K562 (cell line): Measurements from ENCODE around the gene HAUS1. TPM values are rescaled to one million over a fixed set of nuclear protein-coding genes. Genes with fewer than 3 reads are reported as not detected.

Source experiments
- ATAC-seq: fragments of 200-7000 bp; cut with Tn5 transposase; 3 replicates; pipeline ENCODE4 v1.9.1; 2020; ENCODE audit warnings: moderate library complexity
- BruUV-seq: library from RNA; stranded (reverse); fragments of 400-500 nt; replicated peaks from 2 replicates; lab custom pipeline; 2021; lab: Mats Ljungman, UMichigan
- CTCF ChIA-PET: fragments of 300-600 bp; formaldehyde crosslinking; extraction: SDS; loops from one replicate; lab custom pipeline; 2021; ENCODE audit warnings: low intra/inter-chr PET ratio; lab: Yijun Ruan, JAX
- POLR2A ChIA-PET: fragments of 300-600, 350-650 bp; sonication (Branson Sonifier 250); formaldehyde crosslinking; extraction: SDS; loops from one replicate; lab custom pipeline; 2021; ENCODE audit warnings: antibody characterized with exemption, inconsistent platforms; lab: Yijun Ruan, JAX
- DNase-seq, 4 experiments: peaks; one replicate each; pipeline versions ENCODE4 v3.0.0 to v3.0.0-alpha.2; 2011 to 2018; ENCODE audit warnings: low spot score in 3 of 4, mixed read lengths in 3 of 4; ENCODE audit errors: extremely low read depth in 1 of 4
- FAIRE-seq: peaks from 2 replicates; lab custom pipeline; 2011; peaks lifted over from hg19 to GRCh38; lab: Jason Lieb, UNC
- H2AFZ ChIP-seq: 2 replicates; pipeline ENCODE4 v1.6.0; 2011; ENCODE audit warnings: low read depth, low read length, control low read depth, inconsistent platforms
- H3K27ac ChIP-seq: fragments of 200-600 bp; 3 replicates; pipeline ENCODE4 v1.8.0; 2011; ENCODE audit warnings: low read depth, mild to moderate bottlenecking, control low read depth, inconsistent platforms, low read length, moderate library complexity, mixed read lengths; ENCODE audit errors: extremely low read depth
- H3K27me3 ChIP-seq, 2 experiments: fragments of 300-600 bp in 1 of 2; 2 replicates in 1 of 2; 3 replicates in 1 of 2; pipeline versions ENCODE4 v1.6.0 to v1.8.0; 2011; ENCODE audit warnings: inconsistent platforms in 2 of 2, low read length in 2 of 2, mild to moderate bottlenecking in 1 of 2, mixed read lengths in 1 of 2, moderate library complexity in 1 of 2; ENCODE audit not compliant: control insufficient read depth in 2 of 2, insufficient read depth in 2 of 2
- H3K36me3 ChIP-seq: fragments of 300-600 bp; 3 replicates; pipeline ENCODE4 v1.8.0; 2011; ENCODE audit warnings: mild to moderate bottlenecking, low read length, inconsistent platforms; ENCODE audit not compliant: control insufficient read depth, insufficient read depth
- H3K4me1 ChIP-seq, 2 experiments: fragments of 200-600 bp in 1 of 2; replicated peaks in 1 of 2; 2 replicates in 1 of 2; 3 replicates in 1 of 2; pipeline versions ENCODE4 v1.5.1 to v1.8.0; 2011; ENCODE audit warnings: inconsistent platforms in 2 of 2, low read length in 2 of 2, mild to moderate bottlenecking in 1 of 2, mixed read lengths in 1 of 2, moderate library complexity in 1 of 2; ENCODE audit not compliant: control insufficient read depth in 2 of 2, insufficient read depth in 2 of 2
- H3K4me2 ChIP-seq: 2 replicates; pipeline ENCODE4 v1.6.1; 2011; ENCODE audit warnings: low read length, control low read depth, inconsistent platforms, mixed read lengths; ENCODE audit not compliant: insufficient read depth
- H3K4me3 ChIP-seq: fragments of 200-600 bp; sonication (generic), shearing (Covaris generic); 2 replicates; pipeline ENCODE4 v1.5.1; 2016; ENCODE audit warnings: control low read depth, inconsistent platforms
- H3K79me2 ChIP-seq: fragments of 200-600 bp; 3 replicates; pipeline ENCODE4 v1.8.0; 2011; ENCODE audit warnings: low read length, inconsistent platforms; ENCODE audit not compliant: control insufficient read depth, insufficient read depth
- H3K9ac ChIP-seq, 2 experiments: 2 replicates each; pipeline versions ENCODE4 v1.6.0 to v1.6.1; 2011; ENCODE audit warnings: low read depth in 2 of 2, low read length in 2 of 2, control low read depth in 1 of 2, inconsistent platforms in 1 of 2, mild to moderate bottlenecking in 1 of 2, mixed read lengths in 1 of 2; ENCODE audit not compliant: insufficient read depth in 1 of 2
- H3K9me1 ChIP-seq: one replicate; pipeline ENCODE4 v1.6.0; 2011; ENCODE audit warnings: inconsistent platforms, mild to moderate bottlenecking, low read length, moderate library complexity; ENCODE audit not compliant: control insufficient read depth, insufficient read depth
- H3K9me3 ChIP-seq: replicated peaks from 2 replicates; pipeline ENCODE4 v1.5.1; 2011; ENCODE audit warnings: low read depth, low read length, inconsistent platforms; ENCODE audit not compliant: control insufficient read depth, insufficient read depth
- H4K20me1 ChIP-seq: replicated peaks from 2 replicates; pipeline ENCODE4 v1.6.1; 2011; ENCODE audit warnings: low read length, inconsistent platforms, mixed read lengths; ENCODE audit not compliant: control insufficient read depth, insufficient read depth
- ARID2 ChIP-seq: fragments of 450-650 bp; IDR thresholded peaks from 2 replicates; pipeline ENCODE4 v1.6.1; 2017; ENCODE audit warnings: antibody characterized with exemption, mild to moderate bottlenecking
- DDX20 ChIP-seq: fragments of 450-650 bp; IDR thresholded peaks from 2 replicates; pipeline ENCODE4 v1.6.1; 2016; ENCODE audit warnings: missing genetic modification characterization, low read depth, mild to moderate bottlenecking, missing compliant biosample characterization, moderate library complexity
- FOXM1 ChIP-seq, 2 experiments: fragments of 450-650 bp in 1 of 2; sonication (generic) in 1 of 2; formaldehyde crosslinking in 1 of 2; IDR thresholded peaks; 2 replicates each; pipeline versions ENCODE4 v1.6.1 to v1.9.0; 2017 to 2022; ENCODE audit warnings: low read depth in 2 of 2, mild to moderate bottlenecking in 2 of 2, missing genetic modification reagents in 1 of 2, moderate library complexity in 1 of 2
- MAFG ChIP-seq: fragments of 450-650 bp; conservative IDR thresholded peaks from 2 replicates; pipeline ENCODE4 v1.6.1; 2016; ENCODE audit warnings: missing genetic modification characterization, missing compliant biosample characterization
- MYNN ChIP-seq, 2 experiments: sonication (generic); formaldehyde crosslinking in 1 of 2; IDR thresholded peaks; 2 replicates each; pipeline versions ENCODE4 v1.5.0 to v1.6.1; 2016 to 2020; ENCODE audit warnings: antibody characterized with exemption in 1 of 2, missing genetic modification reagents in 1 of 2
- NR2C2 ChIP-seq, 2 experiments: fragments of 200-800 bp in 1 of 2; sonication (Bioruptor generic) in 1 of 2; sonication (generic) in 1 of 2; formaldehyde crosslinking in 1 of 2; IDR thresholded peaks; 2 replicates each; pipeline versions ENCODE4 v1.6.1 to v1.8.0; 2016 to 2022; ENCODE audit warnings: mild to moderate bottlenecking in 1 of 2, missing compliant biosample characterization in 1 of 2, missing genetic modification characterization in 1 of 2, missing genetic modification reagents in 1 of 2
- NR3C1 ChIP-seq: sonication (generic); formaldehyde crosslinking; IDR thresholded peaks from 2 replicates; pipeline ENCODE4 v1.8.1; 2022; ENCODE audit warnings: missing genetic modification reagents
- SMAD3 ChIP-seq: fragments of 450-650 bp; formaldehyde crosslinking; conservative IDR thresholded peaks from 2 replicates; pipeline ENCODE4 v1.4.0; 2020; ENCODE audit warnings: mild to moderate bottlenecking
- SMAD4 ChIP-seq: fragments of 250-450 bp; sonication (Bioruptor Pico); conservative IDR thresholded peaks from 2 replicates; pipeline ENCODE4 v1.8.0; 2021; ENCODE audit warnings: inconsistent platforms, mild to moderate bottlenecking, moderate library complexity
- SMC3 ChIP-seq: conservative IDR thresholded peaks from 2 replicates; pipeline ENCODE4 v1.6.1; 2011; ENCODE audit warnings: low read depth, low read length, improper control_type of control experiment; ENCODE audit not compliant: insufficient read depth
- STAG1 ChIP-seq: sonication (generic); formaldehyde crosslinking; IDR thresholded peaks from 2 replicates; pipeline ENCODE4 v1.5.0; 2020; ENCODE audit warnings: missing genetic modification reagents, borderline replicate concordance
- ZNF197 ChIP-seq: fragments of 200-800 bp; sonication (Bioruptor generic); IDR thresholded peaks from 2 replicates; pipeline ENCODE4 v1.6.1; 2016; ENCODE audit warnings: low read depth, missing genetic modification characterization, missing compliant biosample characterization
- ZNF561 ChIP-seq: fragments of 450-650 bp; formaldehyde crosslinking; conservative IDR thresholded peaks from 2 replicates; pipeline ENCODE4 v1.4.0; 2020; ENCODE audit warnings: mild to moderate bottlenecking, moderate library complexity
- WGBS: fragments of 100-300 bp; shearing (Covaris generic); methylation state at CpG from one replicate; pipeline ENCODE4 v1.1.6; 2016; ENCODE audit warnings: low coverage, mixed read lengths; ENCODE audit not compliant: insufficient coverage; ENCODE audit errors: missing lambda C conversion rate; 5-methylcytosine and 5-hydroxymethylcytosine counted together
- in situ Hi-C: fragments of 300-500 bp; cut with MboI; formaldehyde crosslinking; loops from 4 replicates; pipeline ENCODE4 v1.15.0; 2018; ENCODE audit warnings: inconsistent platforms, mixed read lengths
- intact Hi-C: fragments of 100-400 bp; cut with micrococcal nuclease; formaldehyde crosslinking; loops from 2 replicates; pipeline ENCODE4 v1.14.2; 2022
- polyA plus RNA-seq, 8 experiments: library from polyadenylated mRNA; depleted of rRNA in 4 of 8; stranded (reverse) in 5 of 8; unstranded in 3 of 8; fragments of >200 nt; fragmentation: Nextera tagmentation in 2 of 8; fragmentation: Illumina TruSeq in 1 of 8; extraction: Ambion mirVana in 2 of 8; extraction: Trizol in 1 of 8; gene quantifications; 2 replicates each; pipeline versions ENCODE4 v1.2.1 to v1.2.3, GENCODE V29; 2011 to 2014; ENCODE audit warnings: inconsistent platforms in 1 of 8, missing spikeins in 1 of 8
- total RNA-seq, 7 experiments: library from RNA; depleted of rRNA in 6 of 7; stranded (reverse); fragments of >200 nt in 6 of 7; fragmentation: Illumina TruSeq in 2 of 7; extraction: Trizol in 2 of 7; gene quantifications; 2 replicates each; pipeline versions ENCODE4 v1.2.1 to v1.2.3, GENCODE V29; 2011 to 2021; ENCODE audit warnings: low replicate concordance in 1 of 7
- TF ChIP-seq, protein P1 (sequence below): fragments of 450-650 bp; formaldehyde crosslinking; IDR thresholded peaks from 2 replicates; pipeline ENCODE4 v1.4.0; 2020; ENCODE audit warnings: mild to moderate bottlenecking, moderate library complexity

HAUS1 gene
- total and polyA plus RNA-seq, 9 of the 15 experiments (the other 6 are each of a cell fraction or from before 2014, with no cell fraction given) = 45.6 to 135 (median 76.3) TPM

GRCh38 chr18:46141199-46141598 lies 37.0 kb downstream of the HAUS1 start:
- Histone ChIP-seq H3K4me1 (no peaks in the 10 kb centered on the region; a peak in 1 of 5 replicates), H3K9me1 (no peaks in the 10 kb centered on the region), H4K20me1 (no peaks in the 10 kb centered on the region), H3K27ac (no peak overlapping the region), H3K9ac (no peak overlapping the region), H2AFZ (no peak overlapping the region), H3K79me2 (no peaks in the 10 kb centered on the region), H3K36me3 (no peaks in the 10 kb centered on the region), H3K4me2 (no peak overlapping the region), H3K27me3 (no peaks in the 10 kb centered on the region), H3K9me3 (no peaks in the 10 kb centered on the region), H3K4me3 (no peak overlapping the region)
- CTCF ChIA-PET = no interaction called here
- FAIRE-seq (no peak), ATAC-seq (no peak), DNase-seq (no peak)
- TF ChIP-seq NR2C2 (CRISPR knock-in tag; IDR thresholded peaks at IDR 0.05) (no peak), NR2C2 (tag; IDR thresholded peaks at IDR 0.05) (no peak), ZNF561 (no peak), SMAD4 (CRISPR knock-in tag) (no peak)
- 43% methylated on average over 3 of the region's 4 CpGs for WGBS
- intact Hi-C loops (loop anchor here (10.0 kb wide), 1 partner anchor 254 kb away; no protein-coding TSS in a partner anchor), in situ Hi-C loops (loop anchor here (10.0 kb wide), 1 partner anchor 344 kb away; no protein-coding TSS in a partner anchor)
- POLR2A ChIA-PET = no interaction called here
- no TSS peak for BruUV-seq

GRCh38 chr18:46148810-46149209 lies 44.6 kb downstream of the HAUS1 start:
- Histone ChIP-seq H3K79me2 (no peaks in the 10 kb centered on the region), H3K27me3 (no peaks in the 10 kb centered on the region), H3K4me2 (no peak overlapping the region), H3K4me1 (peaks cover 12 to 17% of the 10 kb centered on the region in 2 experiments; a peak in 4 of 5 replicates), H3K4me3 (no peak overlapping the region), H4K20me1 (no peaks in the 10 kb centered on the region), H3K27ac (no peak overlapping the region), H3K9me1 (no peaks in the 10 kb centered on the region), H3K36me3 (no peaks in the 10 kb centered on the region), H2AFZ (0 out of 2 replicates have a peak overlapping the region, but pooled peaks have one; percentile 47), H3K9ac (no peak overlapping the region), H3K9me3 (0 out of 2 replicates have a peak, but pooled peaks cover 2% of the 10 kb centered on the region)
- no TSS peak for BruUV-seq
- peak; percentile 38 to 72 (median 47) for DNase-seq
- ChIA-PET CTCF (interaction anchor here (0.7 to 1.3 kb wide), 4 partner anchors 24 to 510 kb away, joined by 3 to 5 read pairs (median 3); no protein-coding TSS in a partner anchor), POLR2A (interaction anchor here (1.4 kb wide), 1 partner anchor 11 kb away, joined by 4 read pairs; no protein-coding TSS in a partner anchor)
- WGBS = 0% methylated on average over 2 of the region's 2 CpGs
- FAIRE-seq = peak; percentile 84
- intact Hi-C loops (loop anchor here (2.0 to 10.0 kb wide), 4 partner anchors 64 to 510 kb away; no protein-coding TSS in a partner anchor), in situ Hi-C loops (loop anchor here (5.0 to 10.0 kb wide), 2 partner anchors 336 to 508 kb away; partner anchors contain the start of gene LOXHD1)
- ATAC-seq = peak; percentile 55
- TF ChIP-seq ZNF197 (no peak), SMC3 (peak; percentile 45), SMAD3 (no peak), STAG1 (no peak), NR3C1 (no peak), MYNN (IDR thresholded peaks at IDR 0.05) (no peak), MYNN (CRISPR knock-in tag; IDR thresholded peaks at IDR 0.05) (no peak), DDX20 (no peak), ARID2 (0 out of 2 replicates have a peak, but pooled peaks have one; percentile 39), MAFG (tag) (no peak), FOXM1 (IDR thresholded peaks at IDR 0.05; ENCODE audit: low read depth) (no peak), FOXM1 (CRISPR knock-in tag; IDR thresholded peaks at IDR 0.05; ENCODE audit: low read depth) (no peak)
- TF ChIP-seq, protein P1, sequence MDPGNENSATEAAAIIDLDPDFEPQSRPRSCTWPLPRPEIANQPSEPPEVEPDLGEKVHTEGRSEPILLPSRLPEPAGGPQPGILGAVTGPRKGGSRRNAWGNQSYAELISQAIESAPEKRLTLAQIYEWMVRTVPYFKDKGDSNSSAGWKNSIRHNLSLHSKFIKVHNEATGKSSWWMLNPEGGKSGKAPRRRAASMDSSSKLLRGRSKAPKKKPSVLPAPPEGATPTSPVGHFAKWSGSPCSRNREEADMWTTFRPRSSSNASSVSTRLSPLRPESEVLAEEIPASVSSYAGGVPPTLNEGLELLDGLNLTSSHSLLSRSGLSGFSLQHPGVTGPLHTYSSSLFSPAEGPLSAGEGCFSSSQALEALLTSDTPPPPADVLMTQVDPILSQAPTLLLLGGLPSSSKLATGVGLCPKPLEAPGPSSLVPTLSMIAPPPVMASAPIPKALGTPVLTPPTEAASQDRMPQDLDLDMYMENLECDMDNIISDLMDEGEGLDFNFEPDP = no peak
